ENCODE results near the gene FGGY.
A peak's percentile ranks its signal among the peaks of the same experiment; 100 is the strongest.

Gene FGGY

GRCh38 chr1:59699227-59699847 is 402.4 kb downstream of the FGGY start:
- H3K4me3 ChIP-seq (ENCODE audit: low read depth, low read length): no peak overlapping the region
- peak; percentile 91 for TF ChIP-seq CTCF (IDR thresholded peaks at IDR 0.05; ENCODE audit: low read depth, low read length, missing control alignments)
- peak; percentile 33 for DNase-seq (ENCODE audit: low read depth)
- in situ Hi-C loops (cut with HindIII; ENCODE audit: low sequenced_read_pairs): no loop called here

GRCh38 chr1:59701376-59701775 is 404.5 kb downstream of the FGGY start:
- no peak for DNase-seq (ENCODE audit: low read depth)
- no peak overlapping the region for H3K4me3 ChIP-seq (ENCODE audit: low read depth, low read length)
- in situ Hi-C loops (cut with HindIII; ENCODE audit: low sequenced_read_pairs): no loop called here
- TF ChIP-seq CTCF (IDR thresholded peaks at IDR 0.05; ENCODE audit: low read depth, low read length, missing control alignments): no peak

- in situ Hi-C loops (cut with HindIII; ENCODE audit: low sequenced_read_pairs): no loop called here
- peak; percentile 20 for DNase-seq (ENCODE audit: low read depth)
- no peak for TF ChIP-seq CTCF (IDR thresholded peaks at IDR 0.05; ENCODE audit: low read depth, low read length, missing control alignments)
- H3K4me3 ChIP-seq (ENCODE audit: low read depth, low read length): no peak overlapping the region
Observed at GRCh38 chr1:59703226-59703917, 406.5 kb downstream of the FGGY start.

- no peak for DNase-seq (ENCODE audit: low read depth)
- no peak for TF ChIP-seq CTCF (IDR thresholded peaks at IDR 0.05; ENCODE audit: low read depth, low read length, missing control alignments)
- H3K4me3 ChIP-seq (ENCODE audit: low read depth, low read length): no peak overlapping the region
- in situ Hi-C loops (cut with HindIII; ENCODE audit: low sequenced_read_pairs): no loop called here
Observed at GRCh38 chr1:59703918-59704378, 407.1 kb downstream of the FGGY start.

GRCh38 chr1:59704716-59705115 is 407.8 kb downstream of the FGGY start:
- in situ Hi-C loops (cut with HindIII; ENCODE audit: low sequenced_read_pairs): no loop called here
- DNase-seq (ENCODE audit: low read depth): no peak
- H3K4me3 ChIP-seq (ENCODE audit: low read depth, low read length): no peak overlapping the region
- no peak for TF ChIP-seq CTCF (IDR thresholded peaks at IDR 0.05; ENCODE audit: low read depth, low read length, missing control alignments)

GRCh38 chr1:59705466-59706302 is 408.8 kb downstream of the FGGY start:
- no peak overlapping the region for H3K4me3 ChIP-seq (ENCODE audit: low read depth, low read length)
- no peak for DNase-seq (ENCODE audit: low read depth)
- TF ChIP-seq CTCF (IDR thresholded peaks at IDR 0.05; ENCODE audit: low read depth, low read length, missing control alignments): no peak
- in situ Hi-C loops (cut with HindIII; ENCODE audit: low sequenced_read_pairs): no loop called here
